Left ventricle myocardium inferior (tissue), 1 donor: ENCODE data around the gene DLX5. TPM values are rescaled to one million over a fixed set of nuclear protein-coding genes. Genes with fewer than 3 reads are reported as not detected.

Source experiments
- DNase-seq: peaks from one replicate; pipeline ENCODE4 v3.0.0-alpha.2; 2020
- H3K27ac ChIP-seq: fragments of 200-600 bp; replicated peaks from 2 replicates; pipeline ENCODE4 v1.8.0; 2021
- H3K27me3 ChIP-seq: fragments of 200-600 bp; 2 replicates; pipeline ENCODE4 v1.8.0; 2021; ENCODE audit warnings: low read depth
- H3K36me3 ChIP-seq: fragments of 200-600 bp; 2 replicates; pipeline ENCODE4 v1.8.0; 2021
- H3K4me1 ChIP-seq: fragments of 200-600 bp; 2 replicates; pipeline ENCODE4 v1.8.0; 2021
- H3K4me3 ChIP-seq: fragments of 200-600 bp; 2 replicates; pipeline ENCODE4 v1.8.0; 2021; ENCODE audit warnings: mild to moderate bottlenecking, moderate library complexity
- H3K9me3 ChIP-seq: fragments of 200-600 bp; replicated peaks from 2 replicates; pipeline ENCODE4 v1.8.0; 2021
- intact Hi-C: fragments of 100-400 bp; cut with micrococcal nuclease; formaldehyde crosslinking; loops from one replicate; pipeline ENCODE4 v1.11.0; 2022
- total RNA-seq: library from RNA; stranded (reverse); fragmentation: NEBNext Ultra II Directional; extraction: Animal tissue kit (Norgen Biotek cat#: 25700); gene quantifications from one replicate; pipeline ENCODE4 v1.2.1, GENCODE V29; 2021
- TF ChIP-seq, protein P1 (sequence below): fragments of 200-600 bp; IDR thresholded peaks from 2 replicates; pipeline ENCODE4 v1.8.0; 2021; ENCODE audit warnings: antibody characterized with exemption, mild to moderate bottlenecking, borderline replicate concordance
- donor health status: DM: no; HTN: yes; CAD: no; lungs with severe emphysema.

Gene DLX5
- total RNA-seq, 1 donor from 2014 or later, result not detected

DNA sequence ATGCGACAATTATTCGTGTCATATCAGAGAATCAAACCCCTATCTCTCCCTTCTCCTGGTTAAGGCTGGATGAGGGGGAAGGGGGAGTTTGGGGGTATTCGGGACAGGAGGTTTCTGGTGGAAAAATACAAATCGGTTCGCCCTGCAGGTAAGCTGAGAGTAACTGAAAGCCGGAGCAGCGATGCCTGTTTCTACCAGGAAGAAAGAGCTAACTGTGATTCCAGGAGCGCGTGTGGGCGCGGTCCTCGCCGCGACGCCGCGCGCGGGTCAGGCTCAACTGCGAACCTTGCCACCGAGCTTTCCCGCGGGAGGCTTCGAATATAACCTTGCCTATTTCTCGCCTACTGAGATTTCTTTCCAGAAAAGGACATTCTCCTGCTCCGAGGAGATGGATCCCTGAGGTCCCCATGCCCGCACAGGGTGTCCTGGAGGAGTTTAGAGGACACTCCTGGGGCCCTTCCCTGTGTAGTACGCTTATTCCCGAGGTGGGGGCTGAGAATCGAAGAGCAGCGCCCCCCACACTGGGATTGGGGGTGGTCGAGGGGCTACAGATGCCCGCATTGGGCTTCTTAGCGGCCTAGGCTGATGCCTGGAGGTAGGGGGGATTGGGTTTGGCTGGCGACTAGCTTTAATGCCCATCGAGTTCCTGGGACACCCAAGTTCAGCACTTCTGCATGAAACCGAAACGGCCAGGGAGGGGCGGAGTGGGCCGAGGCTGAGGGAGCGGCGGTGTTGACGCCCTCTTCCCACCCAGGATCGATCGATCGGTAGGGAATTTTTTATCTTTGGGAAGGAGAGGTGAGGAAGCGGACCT, 32.2 kb downstream of the DLX5 start:
- Histone ChIP-seq H3K4me1 (peaks cover 19% of the 10 kb centered on the region), H3K9me3 (no peaks in the 10 kb centered on the region), H3K27ac (no peak overlapping the region), H3K27me3 (peaks cover 100% of the 10 kb centered on the region), H3K36me3 (no peaks in the 10 kb centered on the region), H3K4me3 (no peak overlapping the region)
- TF ChIP-seq, protein P1, sequence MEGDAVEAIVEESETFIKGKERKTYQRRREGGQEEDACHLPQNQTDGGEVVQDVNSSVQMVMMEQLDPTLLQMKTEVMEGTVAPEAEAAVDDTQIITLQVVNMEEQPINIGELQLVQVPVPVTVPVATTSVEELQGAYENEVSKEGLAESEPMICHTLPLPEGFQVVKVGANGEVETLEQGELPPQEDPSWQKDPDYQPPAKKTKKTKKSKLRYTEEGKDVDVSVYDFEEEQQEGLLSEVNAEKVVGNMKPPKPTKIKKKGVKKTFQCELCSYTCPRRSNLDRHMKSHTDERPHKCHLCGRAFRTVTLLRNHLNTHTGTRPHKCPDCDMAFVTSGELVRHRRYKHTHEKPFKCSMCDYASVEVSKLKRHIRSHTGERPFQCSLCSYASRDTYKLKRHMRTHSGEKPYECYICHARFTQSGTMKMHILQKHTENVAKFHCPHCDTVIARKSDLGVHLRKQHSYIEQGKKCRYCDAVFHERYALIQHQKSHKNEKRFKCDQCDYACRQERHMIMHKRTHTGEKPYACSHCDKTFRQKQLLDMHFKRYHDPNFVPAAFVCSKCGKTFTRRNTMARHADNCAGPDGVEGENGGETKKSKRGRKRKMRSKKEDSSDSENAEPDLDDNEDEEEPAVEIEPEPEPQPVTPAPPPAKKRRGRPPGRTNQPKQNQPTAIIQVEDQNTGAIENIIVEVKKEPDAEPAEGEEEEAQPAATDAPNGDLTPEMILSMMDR, result no peak
- intact Hi-C loops, result no loop called here
- DNase-seq, result no peak

DNA sequence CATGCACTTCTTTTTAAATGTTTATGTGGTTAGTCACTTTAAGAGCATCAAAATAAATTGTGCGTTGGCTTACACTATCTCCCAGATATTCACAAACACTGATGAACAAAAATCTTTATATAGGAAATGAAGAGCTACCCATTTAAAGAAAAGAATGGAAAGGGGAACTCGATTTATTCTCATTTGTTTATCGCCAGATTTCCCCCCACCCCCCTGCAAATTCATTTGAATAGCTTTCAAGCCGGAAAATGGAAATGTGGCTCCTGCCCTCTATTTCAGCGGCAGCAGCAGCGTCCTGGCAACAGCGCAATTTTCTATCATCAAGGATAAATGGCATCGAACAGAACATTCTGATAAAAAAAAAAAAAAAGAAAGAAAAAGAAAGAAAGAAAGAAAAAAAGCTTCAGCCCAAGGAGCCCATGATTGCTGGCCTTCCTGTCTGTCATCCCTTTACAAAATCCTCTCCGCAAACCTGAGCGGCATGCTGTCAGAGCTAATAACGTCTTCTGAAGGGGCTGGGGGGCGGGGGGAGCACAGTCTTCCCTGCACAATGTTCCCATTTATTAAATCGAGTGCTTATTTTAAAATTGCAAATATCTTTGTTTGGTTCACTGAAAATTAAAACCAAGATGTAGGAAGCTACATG, 33.0 kb downstream of the DLX5 start:
- no peak for DNase-seq
- no peaks in the 10 kb centered on the region for H3K36me3 ChIP-seq
- H3K27ac ChIP-seq, result no peak overlapping the region
- no peak overlapping the region for H3K4me3 ChIP-seq
- peaks cover 14% of the 10 kb centered on the region for H3K4me1 ChIP-seq
- intact Hi-C loops, result no loop called here
- TF ChIP-seq, protein P1, result no peak
- peaks cover 100% of the 10 kb centered on the region for H3K27me3 ChIP-seq
- no peaks in the 10 kb centered on the region for H3K9me3 ChIP-seq

DNA sequence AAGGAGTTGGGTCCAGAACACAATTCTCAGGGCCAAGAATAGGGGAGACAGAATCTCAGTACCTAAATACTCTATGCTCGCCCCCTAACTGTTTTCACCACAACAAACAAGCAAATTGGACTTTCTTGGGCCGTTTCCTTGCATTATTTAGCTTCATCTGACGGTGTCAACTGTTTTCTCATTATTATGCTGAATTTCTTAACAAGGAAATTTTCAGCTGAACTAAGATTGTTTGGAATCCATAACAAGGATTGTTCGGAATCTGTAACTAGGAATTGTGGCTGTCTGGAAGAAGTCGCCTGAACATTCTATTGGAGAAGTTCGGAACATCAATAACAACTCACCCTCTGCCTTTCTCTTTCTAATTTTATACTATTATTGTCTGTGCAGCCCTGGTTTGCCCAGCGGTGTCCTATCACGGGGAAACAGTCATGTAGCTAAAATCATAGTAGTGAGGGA, 34.7 kb downstream of the DLX5 start:
- Histone ChIP-seq H3K4me3 (no peak overlapping the region), H3K9me3 (no peaks in the 10 kb centered on the region), H3K27me3 (peaks cover 100% of the 10 kb centered on the region), H3K4me1 (peaks cover 12% of the 10 kb centered on the region), H3K36me3 (no peaks in the 10 kb centered on the region), H3K27ac (no peak overlapping the region)
- intact Hi-C loops, result no loop called here
- TF ChIP-seq, protein P1, result no peak
- DNase-seq, result no peak

DNA sequence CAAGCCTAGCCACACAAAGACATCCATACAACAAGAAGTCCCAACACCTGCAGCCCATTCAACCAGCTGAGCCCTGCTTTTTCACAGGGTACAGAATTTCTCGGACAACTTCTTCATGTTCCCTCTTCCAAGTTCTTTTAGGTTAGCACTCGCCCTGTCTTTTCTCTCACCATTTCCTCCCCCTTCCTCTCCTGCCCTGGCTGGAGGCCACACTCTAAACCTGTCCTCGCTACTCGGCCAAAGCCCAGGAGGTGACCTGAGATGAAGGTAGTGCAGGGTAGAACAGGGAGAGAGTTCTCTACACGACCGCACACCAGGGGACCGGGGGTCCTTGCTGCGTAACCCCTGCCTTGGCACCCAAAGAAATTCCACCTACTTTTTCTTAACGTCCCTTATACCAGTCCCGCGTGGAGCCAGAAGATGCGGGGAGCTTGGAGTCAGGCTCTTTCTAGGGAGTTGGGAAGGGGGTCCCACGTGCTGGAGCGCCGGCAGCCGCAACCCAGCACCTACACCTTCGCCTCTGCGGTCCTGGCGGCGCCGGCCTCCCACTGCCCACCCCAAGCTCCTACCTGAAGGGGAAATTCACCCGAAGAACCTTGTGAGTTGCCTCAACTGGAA, 35.3 kb downstream of the DLX5 start:
- H3K27me3 ChIP-seq, result peaks cover 100% of the 10 kb centered on the region
- no peak overlapping the region for H3K4me3 ChIP-seq
- TF ChIP-seq, protein P1, result no peak

DNA sequence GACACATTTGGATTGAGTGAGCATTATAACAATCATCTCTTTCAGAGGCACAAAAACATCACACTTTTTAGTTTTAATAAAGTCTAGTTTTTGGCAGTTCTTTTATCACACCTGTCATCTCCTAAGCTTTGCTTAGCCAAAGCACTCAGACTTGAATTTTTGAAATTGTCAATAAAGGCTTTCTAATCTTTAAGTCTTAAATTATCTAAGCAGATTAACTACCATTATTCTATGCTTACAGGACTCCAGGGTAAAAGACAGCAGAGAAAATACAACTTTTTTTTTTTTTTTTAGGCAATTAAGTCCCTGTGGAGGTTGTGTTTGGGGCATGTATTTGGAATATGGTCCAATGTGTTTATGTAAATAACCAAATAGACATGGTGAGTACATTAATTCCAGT, 36.9 kb downstream of the DLX5 start:
- intact Hi-C loops, result no loop called here
- TF ChIP-seq, protein P1, result no peak
- Histone ChIP-seq H3K4me1 (peaks cover 6% of the 10 kb centered on the region), H3K27ac (no peak overlapping the region), H3K36me3 (no peaks in the 10 kb centered on the region), H3K9me3 (no peaks in the 10 kb centered on the region), H3K27me3 (peaks cover 99% of the 10 kb centered on the region), H3K4me3 (no peak overlapping the region)
- no peak for DNase-seq

More for the DNA sequence above, 35.3 kb downstream of the DLX5 start:
- no peaks in the 10 kb centered on the region for H3K9me3 ChIP-seq
- no peaks in the 10 kb centered on the region for H3K36me3 ChIP-seq
- DNase-seq, result no peak
- intact Hi-C loops, result no loop called here
- peaks cover 12% of the 10 kb centered on the region for H3K4me1 ChIP-seq
- no peak overlapping the region for H3K27ac ChIP-seq
